ENCODE data around the gene UNC13B.

Gene UNC13B

GRCh38 chr9:35333551-35333950 lies 171.7 kb downstream of the UNC13B start:
- peak; percentile 84 for DNase-seq (ENCODE audit: low read depth)

- DNase-seq (ENCODE audit: low read depth), result peak; percentile 59
Observed at GRCh38 chr9:35335164-35335563, 173.4 kb downstream of the UNC13B start.

- no peak for DNase-seq (ENCODE audit: low read depth)
Observed at GRCh38 chr9:35338086-35338485, 176.3 kb downstream of the UNC13B start.

- no peak for DNase-seq (ENCODE audit: low read depth)
Observed at GRCh38 chr9:35338561-35339274, 176.9 kb downstream of the UNC13B start.

- peak; percentile 70 for DNase-seq (ENCODE audit: low read depth)
Observed at GRCh38 chr9:35340046-35340445, 178.2 kb downstream of the UNC13B start.

GRCh38 chr9:35341021-35341420 lies 179.2 kb downstream of the UNC13B start:
- DNase-seq (ENCODE audit: low read depth), result no peak

GRCh38 chr9:35341585-35341984 lies 179.8 kb downstream of the UNC13B start:
- peak; percentile 43 for DNase-seq (ENCODE audit: low read depth)

- DNase-seq (ENCODE audit: low read depth), result no peak
Observed at GRCh38 chr9:35342221-35342958, 180.6 kb downstream of the UNC13B start.

- DNase-seq (ENCODE audit: low read depth), result no peak
Observed at GRCh38 chr9:35348109-35348508, 186.3 kb downstream of the UNC13B start.

GRCh38 chr9:35349287-35349990 lies 187.6 kb downstream of the UNC13B start:
- no peak for DNase-seq (ENCODE audit: low read depth)

GRCh38 chr9:35350212-35350611 lies 188.4 kb downstream of the UNC13B start:
- no peak for DNase-seq (ENCODE audit: low read depth)

- peak; percentile 91 for DNase-seq (ENCODE audit: low read depth)
Observed at GRCh38 chr9:35350827-35351549, 189.2 kb downstream of the UNC13B start.

GRCh38 chr9:35353731-35354365 lies 192.0 kb downstream of the UNC13B start:
- no peak for DNase-seq (ENCODE audit: low read depth)

GRCh38 chr9:35355939-35356338 lies 194.1 kb downstream of the UNC13B start:
- DNase-seq (ENCODE audit: low read depth), result no peak

GRCh38 chr9:35357116-35357515 lies 195.3 kb downstream of the UNC13B start:
- DNase-seq (ENCODE audit: low read depth), result peak; percentile 32

- DNase-seq (ENCODE audit: low read depth), result no peak
Observed at GRCh38 chr9:35357826-35358225, 196.0 kb downstream of the UNC13B start.

- DNase-seq (ENCODE audit: low read depth), result peak; percentile 32
Observed at GRCh38 chr9:35364817-35365585, 203.2 kb downstream of the UNC13B start.

- no peak for DNase-seq (ENCODE audit: low read depth)
Observed at GRCh38 chr9:35366627-35367026, 204.8 kb downstream of the UNC13B start.

- DNase-seq (ENCODE audit: low read depth), result peak; percentile 93
Observed at GRCh38 chr9:35367451-35367850, 205.6 kb downstream of the UNC13B start.

GRCh38 chr9:35370241-35370640 lies 208.4 kb downstream of the UNC13B start:
- no peak for DNase-seq (ENCODE audit: low read depth)

GRCh38 chr9:35374436-35374835 lies 212.6 kb downstream of the UNC13B start:
- DNase-seq (ENCODE audit: low read depth), result no peak

All from iris pigment epithelial cell (primary cell).